ENCODE results near the gene KRT6A.

DNA sequence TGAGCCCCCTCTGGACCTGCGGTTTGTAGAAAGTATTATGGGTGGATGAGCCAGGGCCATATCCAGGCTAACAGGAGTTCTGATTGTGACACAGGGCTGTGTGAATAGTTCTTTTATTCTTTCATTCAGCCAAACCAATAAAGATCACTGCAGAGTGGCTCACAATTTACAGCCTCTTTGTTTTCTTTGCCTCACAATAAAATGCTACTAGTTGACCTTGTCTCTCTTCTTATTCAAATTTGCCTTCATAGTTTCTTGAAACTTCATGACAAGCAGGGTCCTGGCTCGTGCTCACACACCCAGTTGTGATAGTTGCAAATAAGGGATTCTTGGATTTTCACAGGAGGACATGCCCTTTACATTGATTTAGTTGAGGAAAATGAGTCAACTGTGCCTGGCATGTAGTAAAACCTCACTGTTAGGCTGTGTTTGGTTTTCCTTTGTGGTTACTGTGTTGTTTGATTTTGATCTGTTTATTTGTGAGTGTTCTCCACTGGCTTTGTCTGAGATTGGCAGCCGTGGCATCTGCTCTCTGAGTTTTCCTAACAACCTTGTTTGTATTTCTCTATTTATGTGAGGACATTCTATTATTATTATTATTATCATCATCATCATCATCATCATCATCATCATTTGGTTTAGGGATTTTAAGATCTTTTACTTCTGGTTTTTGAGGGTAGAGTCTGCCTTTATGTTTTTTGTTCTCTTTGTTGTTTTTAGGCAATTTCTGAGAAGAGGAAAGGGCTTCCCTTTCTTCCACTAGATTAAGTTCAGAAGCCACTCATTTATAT lies 38.5 kb downstream of the KRT6A start:
- TF ChIP-seq EZH2 (IDR thresholded peaks at IDR 0.05; ENCODE audit: borderline replicate concordance, low read depth, low read length, poor library complexity, severe bottlenecking), result no peak
- no peak for TF ChIP-seq CTCF (conservative IDR thresholded peaks at IDR 0.05; ENCODE audit: low read depth, low read length)

Data from A673 (cell line).